H9 (cell line): Measurements from ENCODE around the gene C5orf58. TPM values are rescaled to one million over a fixed set of nuclear protein-coding genes. Genes with fewer than 3 reads are reported as not detected.
"Not testable (repeated sequence)": the region's sequence is repeated elsewhere in the genome, so short reads cannot be mapped to it uniquely, and the experiment has no call there.

Source experiments
- DNase-seq: peaks from one replicate; pipeline ENCODE4 v3.0.0-alpha.2; 2017
- H2AFZ ChIP-seq: one replicate; pipeline ENCODE4 v1.6.1; 2013; ENCODE audit warnings: mild to moderate bottlenecking, low read length, control low read depth, moderate library complexity
- H2AK5ac ChIP-seq: 2 replicates; pipeline ENCODE4 v1.6.1; 2013; ENCODE audit warnings: low read length, control low read depth, mixed read lengths; ENCODE audit not compliant: insufficient read length
- H2BK120ac ChIP-seq: one replicate; pipeline ENCODE4 v1.6.1; 2013; ENCODE audit warnings: low read depth, mild to moderate bottlenecking, low read length, control low read depth, inconsistent platforms; ENCODE audit not compliant: poor library complexity, severe bottlenecking
- H2BK12ac ChIP-seq: 2 replicates; pipeline ENCODE4 v1.6.1; 2013; ENCODE audit warnings: low read length, control low read depth, mixed read lengths, low read depth; ENCODE audit not compliant: insufficient read length
- H2BK15ac ChIP-seq: 2 replicates; pipeline ENCODE4 v1.6.1; 2013; ENCODE audit warnings: low read depth, low read length, control low read depth
- H2BK20ac ChIP-seq: one replicate; pipeline ENCODE4 v1.6.1; 2013; ENCODE audit warnings: low read depth, mild to moderate bottlenecking, low read length, control low read depth, inconsistent platforms; ENCODE audit not compliant: poor library complexity, severe bottlenecking
- H2BK5ac ChIP-seq: 2 replicates; pipeline ENCODE4 v1.6.1; 2013; ENCODE audit warnings: low read length, control low read depth, mixed read lengths; ENCODE audit not compliant: insufficient read length
- H3K14ac ChIP-seq: 2 replicates; pipeline ENCODE4 v1.6.1; 2013; ENCODE audit warnings: low read length, control low read depth; ENCODE audit not compliant: insufficient read depth
- H3K18ac ChIP-seq: 2 replicates; pipeline ENCODE4 v1.6.1; 2013; ENCODE audit warnings: low read depth, mild to moderate bottlenecking, mixed read lengths, low read length, control low read depth; ENCODE audit not compliant: insufficient read length
- H3K23ac ChIP-seq: 2 replicates; pipeline ENCODE4 v1.6.1; 2013; ENCODE audit warnings: low read length, control low read depth, mixed read lengths, low read depth; ENCODE audit not compliant: insufficient read length
- H3K23me2 ChIP-seq: 2 replicates; pipeline ENCODE4 v1.6.1; 2013; ENCODE audit warnings: low read depth, mild to moderate bottlenecking, mixed read lengths, low read length, control low read depth; ENCODE audit not compliant: insufficient read length, poor library complexity, severe bottlenecking
- H3K27ac ChIP-seq: 2 replicates; pipeline ENCODE4 v1.5.1; 2013; ENCODE audit warnings: low read length, control low read depth, mixed read lengths, low read depth; ENCODE audit not compliant: insufficient read length
- H3K27me3 ChIP-seq: 2 replicates; pipeline ENCODE4 v1.6.1; 2013; ENCODE audit warnings: low read length, control low read depth, inconsistent platforms; ENCODE audit not compliant: insufficient read depth
- H3K4ac ChIP-seq: 2 replicates; pipeline ENCODE4 v1.6.1; 2013; ENCODE audit warnings: low read depth, mild to moderate bottlenecking, control low read depth, inconsistent platforms, low read length, moderate library complexity
- H3K4me1 ChIP-seq: 2 replicates; pipeline ENCODE4 v1.6.1; 2013; ENCODE audit warnings: low read length, control low read depth, inconsistent platforms; ENCODE audit not compliant: insufficient read depth
- H3K4me2 ChIP-seq: 2 replicates; pipeline ENCODE4 v1.6.1; 2013; ENCODE audit warnings: low read length, control low read depth, mixed read lengths; ENCODE audit not compliant: insufficient read length, insufficient read depth
- H3K56ac ChIP-seq: 2 replicates; pipeline ENCODE4 v1.6.1; 2013; ENCODE audit warnings: low read depth, mild to moderate bottlenecking, mixed read lengths, low read length, control low read depth; ENCODE audit not compliant: insufficient read length
- H3K79me1 ChIP-seq: 2 replicates; pipeline ENCODE4 v1.6.1; 2013; ENCODE audit warnings: low read depth, mild to moderate bottlenecking, moderate library complexity, low read length, control low read depth, inconsistent platforms; ENCODE audit not compliant: insufficient read depth, poor library complexity, severe bottlenecking
- H3K79me2 ChIP-seq: 2 replicates; pipeline ENCODE4 v1.6.1; 2013; ENCODE audit warnings: low read length, control low read depth, inconsistent platforms; ENCODE audit not compliant: insufficient read depth
- H3K9ac ChIP-seq: 2 replicates; pipeline ENCODE4 v1.6.1; 2013; ENCODE audit warnings: low read length, control low read depth, mixed read lengths; ENCODE audit not compliant: insufficient read length; ENCODE audit errors: extremely low read depth
- H3K9me3 ChIP-seq: one replicate; pipeline ENCODE4 v1.6.1; 2013; ENCODE audit warnings: low read depth, low read length, inconsistent platforms; ENCODE audit not compliant: control insufficient read depth
- H3T11ph ChIP-seq: one replicate; pipeline ENCODE4 v1.6.1; 2013; ENCODE audit warnings: mild to moderate bottlenecking, low read length, control low read depth, inconsistent platforms
- H4K20me1 ChIP-seq: one replicate; pipeline ENCODE4 v1.6.1; 2013; ENCODE audit not compliant: control insufficient read depth, insufficient read length, insufficient read depth
- H4K5ac ChIP-seq: 2 replicates; pipeline ENCODE4 v1.6.1; 2013; ENCODE audit warnings: low read depth, mild to moderate bottlenecking, mixed read lengths, low read length, control low read depth; ENCODE audit not compliant: insufficient read length
- H4K8ac ChIP-seq: replicated peaks from 2 replicates; pipeline ENCODE4 v1.6.1; 2013; ENCODE audit warnings: low read length, control low read depth, mixed read lengths, low read depth; ENCODE audit not compliant: insufficient read length
- H4K91ac ChIP-seq: 2 replicates; pipeline ENCODE4 v1.6.1; 2013; ENCODE audit warnings: low read depth, mild to moderate bottlenecking, moderate library complexity, mixed read lengths, low read length, control low read depth; ENCODE audit not compliant: insufficient read length
- H3K27ac Mint-ChIP-seq, 3 experiments: 2 replicates in 2 of 3; 3 replicates in 1 of 3; pipeline ENCODE4 v1.8.0; 2020 to 2021; ENCODE audit warnings: mixed read lengths in 3 of 3, mild to moderate bottlenecking in 1 of 3, moderate library complexity in 1 of 3
- H3K27me3 Mint-ChIP-seq: 2 replicates; pipeline ENCODE4 v1.8.0; 2021; ENCODE audit warnings: low read depth, mild to moderate bottlenecking, moderate library complexity, mixed read lengths
- H3K36me3 Mint-ChIP-seq, 3 experiments: 2 replicates in 2 of 3; 3 replicates in 1 of 3; pipeline ENCODE4 v1.8.0; 2020 to 2021; ENCODE audit warnings: low read depth in 3 of 3, mixed read lengths in 3 of 3; ENCODE audit not compliant: insufficient read depth in 1 of 3
- H3K4me1 Mint-ChIP-seq, 2 experiments: 2 replicates each; pipeline ENCODE4 v1.8.0; 2020; ENCODE audit warnings: mixed read lengths in 2 of 2
- H3K4me3 Mint-ChIP-seq, 2 experiments: 2 replicates in 1 of 2; 3 replicates in 1 of 2; pipeline ENCODE4 v1.8.0; 2020 to 2021; ENCODE audit warnings: mild to moderate bottlenecking in 2 of 2, mixed read lengths in 2 of 2, moderate library complexity in 1 of 2
- H3K9me3 Mint-ChIP-seq, 2 experiments: 2 replicates in 1 of 2; 3 replicates in 1 of 2; pipeline ENCODE4 v1.8.0; 2020; ENCODE audit warnings: mild to moderate bottlenecking in 2 of 2, mixed read lengths in 2 of 2, moderate library complexity in 1 of 2
- WGBS: extraction: QIAGEN DNeasy Blood & Tissue Kit; methylation state at CpG from one replicate; pipeline ENCODE4 v1.1.7; 2013; ENCODE audit warnings: missing lambda C conversion rate, low lambda C conversion rate, mixed read lengths; ENCODE audit not compliant: insufficient read length; ENCODE audit errors: extremely low coverage; 5-methylcytosine and 5-hydroxymethylcytosine counted together
- total RNA-seq: library from RNA; stranded (reverse); gene quantifications from 2 replicates; pipeline ENCODE4 v1.2.1, GENCODE V29; 2021
- TF ChIP-seq, protein P1 (sequence below): fragments of 200-600 bp; sonication (generic); conservative IDR thresholded peaks from 3 replicates; pipeline ENCODE4 v1.8.0; 2021; ENCODE audit warnings: antibody characterized with exemption, mild to moderate bottlenecking

Gene C5orf58
- total RNA-seq, 1 experiment from 2014 or later, result 0.90 TPM

DNA sequence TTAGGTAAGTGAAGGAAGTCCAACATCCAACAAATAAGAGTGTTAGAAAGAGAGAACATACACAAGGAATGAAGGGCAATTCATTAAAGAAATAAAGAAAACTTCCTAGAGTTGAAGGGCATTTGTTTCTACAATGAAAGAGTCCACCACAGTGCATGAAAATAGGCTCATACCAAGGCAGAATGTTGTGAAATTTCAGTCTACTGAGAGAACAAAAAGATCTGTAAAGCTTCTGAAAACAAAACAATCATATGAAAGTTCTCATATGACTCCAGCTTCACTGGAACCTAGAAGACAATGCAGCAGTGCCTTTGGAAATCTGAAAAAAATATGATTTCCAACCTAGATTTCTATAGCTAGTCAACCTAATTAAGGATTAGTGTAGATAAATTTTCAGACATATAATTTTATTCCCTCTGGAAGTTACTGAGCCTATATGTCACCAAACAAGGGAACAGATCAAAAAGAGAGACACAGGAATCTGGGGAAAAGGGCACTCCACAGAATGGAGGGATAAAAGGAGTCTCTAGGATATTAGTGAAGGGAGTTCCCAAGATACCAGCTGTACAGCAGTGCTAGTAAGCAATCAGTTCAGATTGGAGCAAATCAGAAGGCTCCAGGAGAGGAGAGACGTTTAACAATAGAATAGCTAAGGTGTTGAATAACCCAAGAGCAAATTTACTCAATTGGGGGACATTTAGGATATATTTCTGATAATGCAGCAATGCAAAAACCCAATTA is 5.8 kb downstream of the C5orf58 start:
- no peak overlapping the region for H2BK5ac ChIP-seq
- no peak overlapping the region for H3K14ac ChIP-seq
- no CpG with 5 or more reads among the region's 1 CpG for WGBS
- H4K5ac ChIP-seq, result no peak overlapping the region
- H3K4me1 Mint-ChIP-seq, result peaks cover 10 to 13% of the 10 kb centered on the region in 2 experiments
- H3K4ac ChIP-seq, result no peak overlapping the region
- H3K79me1 ChIP-seq, result no peaks in the 10 kb centered on the region
- H3K9ac ChIP-seq, result no peak overlapping the region
- H2BK15ac ChIP-seq, result no peak overlapping the region
- H4K8ac ChIP-seq, result no peak overlapping the region
- H3K36me3 Mint-ChIP-seq, result no peaks in the 10 kb centered on the region
- H2BK120ac ChIP-seq, result no peak overlapping the region
- no peak overlapping the region for H3K4me2 ChIP-seq
- no peak for DNase-seq
- H2AFZ ChIP-seq, result no peak overlapping the region
- H3K18ac ChIP-seq, result no peak overlapping the region
- H3K4me3 Mint-ChIP-seq, result no peak overlapping the region
- H3K56ac ChIP-seq, result no peak overlapping the region
- H2AK5ac ChIP-seq, result no peak overlapping the region
- H3K27me3 ChIP-seq, result no peaks in the 10 kb centered on the region
- no peaks in the 10 kb centered on the region for H3K79me2 ChIP-seq
- H3K23ac ChIP-seq, result no peak overlapping the region
- H3K9me3 Mint-ChIP-seq, result no peaks in the 10 kb centered on the region
- TF ChIP-seq, protein P1, sequence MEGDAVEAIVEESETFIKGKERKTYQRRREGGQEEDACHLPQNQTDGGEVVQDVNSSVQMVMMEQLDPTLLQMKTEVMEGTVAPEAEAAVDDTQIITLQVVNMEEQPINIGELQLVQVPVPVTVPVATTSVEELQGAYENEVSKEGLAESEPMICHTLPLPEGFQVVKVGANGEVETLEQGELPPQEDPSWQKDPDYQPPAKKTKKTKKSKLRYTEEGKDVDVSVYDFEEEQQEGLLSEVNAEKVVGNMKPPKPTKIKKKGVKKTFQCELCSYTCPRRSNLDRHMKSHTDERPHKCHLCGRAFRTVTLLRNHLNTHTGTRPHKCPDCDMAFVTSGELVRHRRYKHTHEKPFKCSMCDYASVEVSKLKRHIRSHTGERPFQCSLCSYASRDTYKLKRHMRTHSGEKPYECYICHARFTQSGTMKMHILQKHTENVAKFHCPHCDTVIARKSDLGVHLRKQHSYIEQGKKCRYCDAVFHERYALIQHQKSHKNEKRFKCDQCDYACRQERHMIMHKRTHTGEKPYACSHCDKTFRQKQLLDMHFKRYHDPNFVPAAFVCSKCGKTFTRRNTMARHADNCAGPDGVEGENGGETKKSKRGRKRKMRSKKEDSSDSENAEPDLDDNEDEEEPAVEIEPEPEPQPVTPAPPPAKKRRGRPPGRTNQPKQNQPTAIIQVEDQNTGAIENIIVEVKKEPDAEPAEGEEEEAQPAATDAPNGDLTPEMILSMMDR, result no peak
- H3T11ph ChIP-seq, result no peak overlapping the region
- no peak overlapping the region for H4K91ac ChIP-seq
- H3K27ac ChIP-seq, result no peak overlapping the region
- H3K4me1 ChIP-seq, result no peaks in the 10 kb centered on the region
- no peak overlapping the region for H3K27ac Mint-ChIP-seq
- H3K27me3 Mint-ChIP-seq, result no peaks in the 10 kb centered on the region
- H3K9me3 ChIP-seq, result no peaks in the 10 kb centered on the region
- no peaks in the 10 kb centered on the region for H4K20me1 ChIP-seq
- H2BK12ac ChIP-seq, result no peak overlapping the region
- no peaks in the 10 kb centered on the region for H3K23me2 ChIP-seq
- no peak overlapping the region for H2BK20ac ChIP-seq

DNA sequence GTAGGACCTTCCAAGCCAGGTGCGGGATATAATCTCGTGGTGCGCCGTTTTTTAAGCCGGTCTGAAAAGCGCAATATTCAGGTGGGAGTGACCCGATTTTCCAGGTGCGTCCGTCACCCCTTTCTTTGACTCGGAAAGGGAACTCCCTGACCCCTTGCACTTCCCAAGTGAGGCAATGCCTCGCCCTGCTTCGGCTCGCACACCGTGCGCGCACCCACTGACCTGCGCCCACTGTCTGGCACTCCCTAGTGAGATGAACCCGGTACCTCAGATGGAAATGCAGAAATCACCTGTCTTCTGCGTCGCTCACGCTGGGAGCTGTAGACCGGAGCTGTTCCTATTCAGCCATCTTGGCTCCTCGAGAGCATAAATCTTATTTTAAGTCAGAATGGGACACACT is 12.7 kb downstream of the C5orf58 start:
- not testable (repeated sequence) for H3K79me2 ChIP-seq, H2BK12ac ChIP-seq, H3K27ac ChIP-seq, H2BK15ac ChIP-seq, H3K27me3 ChIP-seq, H3K79me1 ChIP-seq, H3K23me2 ChIP-seq, H3K56ac ChIP-seq, DNase-seq, H3K14ac ChIP-seq, H2AK5ac ChIP-seq, H3K4me2 ChIP-seq, H3K9me3 Mint-ChIP-seq, H4K91ac ChIP-seq, H4K5ac ChIP-seq, H3K9me3 ChIP-seq, H2BK5ac ChIP-seq, H2BK20ac ChIP-seq, H3K18ac ChIP-seq, H3K4me1 ChIP-seq, H3K4ac ChIP-seq, H3K23ac ChIP-seq, H4K8ac ChIP-seq, H3K9ac ChIP-seq, H2AFZ ChIP-seq, H4K20me1 ChIP-seq, H3T11ph ChIP-seq, H2BK120ac ChIP-seq, H3K27me3 Mint-ChIP-seq
- peaks cover 25 to 27% of the 10 kb centered on the region in 2 experiments for H3K4me1 Mint-ChIP-seq
- peaks cover 0 to 12% (median 4%) of the 10 kb centered on the region in 3 experiments; a peak in 4 of 7 replicates for H3K36me3 Mint-ChIP-seq
- peak overlapping the region in 2 of 3 experiments; percentile 94 to 96; a peak in 5 of 7 replicates for H3K27ac Mint-ChIP-seq
- H3K4me3 Mint-ChIP-seq, result peak overlapping the region; percentile 68 to 78
- WGBS, result no CpG with 5 or more reads among the region's 23 CpGs
